Measurements from ENCODE around the gene PIM2. TPM values are rescaled to one million over a fixed set of nuclear protein-coding genes. Genes with fewer than 3 reads are reported as not detected.

Gene PIM2
- total and polyA plus RNA-seq, 9 of the 15 experiments (the other 6 are each of a cell fraction or from before 2014, with no cell fraction given), result 67.6 to 191 (median 108) TPM

GRCh38 chrX:48956728-48957414 lies 38.0 kb upstream of the PIM2 start (continued):
- no peak for TF ChIP-seq KLF1 (tag; IDR thresholded peaks at IDR 0.05)
- TF ChIP-seq CREB1 (IDR thresholded peaks at IDR 0.05), result no peak
- TF ChIP-seq CREB1 (CRISPR knock-in tag; IDR thresholded peaks at IDR 0.05), result peak; percentile 24; the same call in 1 of the 2 replicates
- peak in 1 of 2 experiments; percentile 9 for TF ChIP-seq E2F6 (IDR thresholded peaks at IDR 0.05; ENCODE audit: borderline replicate concordance in 1 of 2, extremely low read depth in 1 of 2, insufficient read depth in 1 of 2, insufficient read length in 1 of 2, low read depth in 1 of 2, low read length in 1 of 2, poor library complexity in 1 of 2, severe bottlenecking in 1 of 2)
- peak; percentile 63 for TF ChIP-seq EGR1 (conservative IDR thresholded peaks at IDR 0.05)
- TF ChIP-seq GATAD2B (IDR thresholded peaks at IDR 0.05; ENCODE audit: borderline replicate concordance), result 0 out of 2 replicates have a peak, but pooled peaks have one; percentile 41
- TF ChIP-seq RBFOX2 (IDR thresholded peaks at IDR 0.05; ENCODE audit: low read depth, low read length), result peak; percentile 58; the same call in 1 of the 2 replicates
- peak; percentile 47; the same call in 1 of the 2 replicates for TF ChIP-seq POLR2G (IDR thresholded peaks at IDR 0.05; ENCODE audit: low read depth, low read length)
- TF ChIP-seq ZFX (CRISPR knock-in tag; IDR thresholded peaks at IDR 0.05), result 0 out of 2 replicates have a peak, but pooled peaks have one; percentile 6
- peak; percentile 59; the same call in 1 of the 2 replicates for TF ChIP-seq SAFB (IDR thresholded peaks at IDR 0.05; ENCODE audit: borderline replicate concordance, low read depth, low read length)
- no peak for TF ChIP-seq CREB3L1 (IDR thresholded peaks at IDR 0.05; ENCODE audit: borderline replicate concordance, low read depth)
- TF ChIP-seq CBFB (CRISPR knock-in tag; IDR thresholded peaks at IDR 0.05), result peak; percentile 60; the same call in 1 of the 2 replicates
- no peak for TF ChIP-seq FOXM1 (IDR thresholded peaks at IDR 0.05; ENCODE audit: low read depth)
- TF ChIP-seq FOXM1 (CRISPR knock-in tag; IDR thresholded peaks at IDR 0.05; ENCODE audit: low read depth), result 0 out of 2 replicates have a peak, but pooled peaks have one; percentile 29

All from K562 (cell line).